ENCODE results near the gene LRRC37A. TPM values are rescaled to one million over a fixed set of nuclear protein-coding genes. Genes with fewer than 3 reads are reported as not detected.

Gene LRRC37A
- total and polyA plus RNA-seq, 9 of the 15 experiments (the other 6 are each of a cell fraction or from before 2014, with no cell fraction given) = 0.14 to 3.1 (median 1.8) TPM

GRCh38 chr17:46266656-46267544, 28.0 kb upstream of the LRRC37A start (continued):
- no peak for TF ChIP-seq CREB1 (IDR thresholded peaks at IDR 0.05)
- no peak for TF ChIP-seq CREB1 (CRISPR knock-in tag; IDR thresholded peaks at IDR 0.05)
- no peak for TF ChIP-seq CBFA2T2 (conservative IDR thresholded peaks at IDR 0.05)
- no peak for TF ChIP-seq PREB (CRISPR knock-in tag; IDR thresholded peaks at IDR 0.05)
- no peak for TF ChIP-seq ELK1 (CRISPR knock-in tag; IDR thresholded peaks at IDR 0.05)
- no peak for TF ChIP-seq REST (IDR thresholded peaks at IDR 0.05; ENCODE audit: borderline replicate concordance)
- TF ChIP-seq REST (CRISPR knock-in tag; IDR thresholded peaks at IDR 0.05; ENCODE audit: low read depth) = peak; percentile 85
- no peak for TF ChIP-seq KDM4B (IDR thresholded peaks at IDR 0.05; ENCODE audit: borderline replicate concordance in 2 of 2, low read depth in 1 of 2)
- TF ChIP-seq SIRT6 (IDR thresholded peaks at IDR 0.05; ENCODE audit: low read depth, low read length) = no peak
- no peak for TF ChIP-seq TBL1XR1 (IDR thresholded peaks at IDR 0.05; ENCODE audit: low read length in 2 of 2)
- peak; percentile 46 for TF ChIP-seq SETDB1 (IDR thresholded peaks at IDR 0.05; ENCODE audit: low read length)
- TF ChIP-seq KDM1A (IDR thresholded peaks at IDR 0.05) = no peak
- no peak for TF ChIP-seq ZBTB43 (CRISPR knock-in tag; IDR thresholded peaks at IDR 0.05)
- TF ChIP-seq HES1 (IDR thresholded peaks at IDR 0.05; ENCODE audit: low read depth) = no peak
- peak; percentile 67 for TF ChIP-seq ATF7 (IDR thresholded peaks at IDR 0.05)

All from K562 (cell line).